ENCODE data around the gene RYR3. TPM values are rescaled to one million over a fixed set of nuclear protein-coding genes. Genes with fewer than 3 reads are reported as not detected.

Gene RYR3
- total RNA-seq, 1 donor from 2014 or later, result not detected

Other genes with a start within 250 kb of the RYR3 start
- 2.9 TPM for gene FMN1, start 116.3 kb upstream of the RYR3 start, total RNA-seq